Endothelial cell of umbilical vein (primary cell): Measurements from ENCODE around the gene STIM1.

Experiments used
- CTCF ChIP-seq, 2 donors: IDR thresholded peaks; 1 replicate in 1 of 2; 2 replicates in 1 of 2; pipeline ENCODE4 v1.5.1; 2011; ENCODE audit warnings: low read length in 2 of 2, mild to moderate bottlenecking in 2 of 2, moderate library complexity in 2 of 2, control low read depth in 1 of 2, inconsistent platforms in 1 of 2, low read depth in 1 of 2; ENCODE audit not compliant: insufficient read depth in 1 of 2; ENCODE audit errors: extremely low read depth in 1 of 2
- EZH2 ChIP-seq: IDR thresholded peaks from 2 replicates; pipeline ENCODE4 v1.6.1; 2012; ENCODE audit warnings: borderline replicate concordance, low read depth, mild to moderate bottlenecking, moderate library complexity, low read length, inconsistent platforms; ENCODE audit not compliant: severe bottlenecking
- FOS ChIP-seq: IDR thresholded peaks from 2 replicates; pipeline ENCODE4 v1.6.1; 2011; ENCODE audit warnings: mild to moderate bottlenecking, low read length, moderate library complexity, borderline replicate concordance; ENCODE audit not compliant: insufficient read depth
- JUN ChIP-seq: IDR thresholded peaks from 2 replicates; pipeline ENCODE4 v1.6.1; 2011; ENCODE audit warnings: borderline replicate concordance, low read depth; ENCODE audit not compliant: insufficient read length, insufficient read depth
- MYC ChIP-seq: IDR thresholded peaks from one replicate; pipeline ENCODE4 v1.6.1; 2011; ENCODE audit warnings: mild to moderate bottlenecking, low read depth, low read length
- POLR2A ChIP-seq: IDR thresholded peaks from 2 replicates; pipeline ENCODE4 v1.6.1; 2012; ENCODE audit warnings: low read depth, mild to moderate bottlenecking, control low read depth, low read length
- POLR2AphosphoS5 ChIP-seq: IDR thresholded peaks from 2 replicates; pipeline ENCODE4 v1.6.1; 2012; ENCODE audit warnings: low read depth, mild to moderate bottlenecking, control low read depth, low read length, moderate library complexity; ENCODE audit not compliant: insufficient read depth

- no peak for TF ChIP-seq MYC
- no peak for TF ChIP-seq EZH2
- TF ChIP-seq JUN: no peak
- TF ChIP-seq CTCF (IDR thresholded peaks at IDR 0.05; ENCODE audit: extremely low read depth in 1 of 2, insufficient read depth in 1 of 2, low read depth in 1 of 2, low read length in 2 of 2): no peak
- TF ChIP-seq POLR2A: no peak
- TF ChIP-seq FOS: no peak
- TF ChIP-seq POLR2AphosphoS5: no peak
Observed at GRCh38 chr11:4086575-4087353, 231.3 kb downstream of the STIM1 start.
